Measurements from ENCODE around the gene CXCL9. TPM values are rescaled to one million over a fixed set of nuclear protein-coding genes. Genes with fewer than 3 reads are reported as not detected.

Gene CXCL9
- total RNA-seq, 3 donors from 2014 or later, result 0.75 to 4.9 (median 1.3) TPM

GRCh38 chr4:75989846-75990528 lies 17.3 kb downstream of the CXCL9 start:
- no peaks in the 10 kb centered on the region for H3K9me3 ChIP-seq
- no peak for TF ChIP-seq CTCF (IDR thresholded peaks at IDR 0.05)
- no peak for DNase-seq
- peak overlapping the region; percentile 87 for H3K4me3 ChIP-seq
- intact Hi-C loops (cut with DNase I, micrococcal nuclease), result no loop called here
- H3K36me3 ChIP-seq (ENCODE audit: low read depth), result no peaks in the 10 kb centered on the region
- peak; percentile 19 for ATAC-seq
- H3K4me1 ChIP-seq (ENCODE audit: low read depth), result peaks cover 13% of the 10 kb centered on the region

DNA sequence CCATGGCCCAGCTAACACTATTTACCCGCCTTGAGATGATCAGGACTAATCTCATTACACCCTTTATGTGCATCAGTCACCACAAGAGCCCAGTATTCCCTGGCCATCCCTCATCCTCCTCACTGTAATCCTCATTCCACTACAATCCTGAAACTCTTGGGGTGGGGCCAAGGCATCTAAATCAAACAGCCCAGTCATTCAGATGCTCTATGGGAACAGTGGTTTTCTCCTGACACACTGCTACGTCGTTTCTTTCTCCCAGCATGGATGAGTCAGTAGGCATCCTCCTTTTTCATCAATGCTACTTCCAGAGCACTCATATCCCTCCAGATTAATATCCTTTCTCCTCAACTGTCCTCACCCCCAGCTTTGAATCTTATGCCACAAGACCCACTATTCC lies 22.2 kb downstream of the CXCL9 start:
- Histone ChIP-seq H3K4me3 (no peak overlapping the region), H3K36me3 (ENCODE audit: low read depth) (no peaks in the 10 kb centered on the region), H3K9me3 (no peaks in the 10 kb centered on the region), H3K4me1 (ENCODE audit: low read depth) (peaks cover 13% of the 10 kb centered on the region)
- DNase-seq, result no peak
- no peak for TF ChIP-seq CTCF (IDR thresholded peaks at IDR 0.05)
- intact Hi-C loops (cut with DNase I, micrococcal nuclease), result no loop called here
- ATAC-seq, result no peak

DNA sequence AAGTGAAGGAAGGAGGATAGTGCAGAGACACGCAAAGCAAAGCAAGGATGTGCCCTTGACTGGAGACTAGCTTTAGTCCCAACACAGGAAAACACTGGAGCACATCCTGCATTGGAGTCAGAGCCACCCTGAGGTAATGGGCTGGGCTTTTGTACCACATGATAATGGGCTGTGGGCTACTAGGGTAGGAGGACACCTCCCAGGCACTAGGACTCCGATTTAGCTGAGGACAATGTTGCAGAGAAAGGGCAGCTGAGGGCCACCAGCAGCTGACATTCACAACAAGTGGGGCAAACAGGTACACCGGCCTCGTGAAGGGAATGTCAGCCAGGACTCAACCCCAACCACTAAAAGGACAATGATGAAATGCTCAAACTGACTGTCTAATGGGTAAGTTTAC lies 26.7 kb downstream of the CXCL9 start:
- H3K4me3 ChIP-seq, result no peak overlapping the region
- intact Hi-C loops (cut with DNase I, micrococcal nuclease), result no loop called here
- ATAC-seq, result no peak
- no peak for TF ChIP-seq CTCF (IDR thresholded peaks at IDR 0.05)
- no peak for DNase-seq
- H3K4me1 ChIP-seq (ENCODE audit: low read depth), result no peaks in the 10 kb centered on the region
- no peaks in the 10 kb centered on the region for H3K36me3 ChIP-seq (ENCODE audit: low read depth)
- H3K9me3 ChIP-seq, result peaks cover 5% of the 10 kb centered on the region

- H3K4me3 ChIP-seq, result no peak overlapping the region
- peaks cover 5% of the 10 kb centered on the region for H3K9me3 ChIP-seq
- ATAC-seq (no peak), DNase-seq (no peak)
- H3K36me3 ChIP-seq (ENCODE audit: low read depth), result no peaks in the 10 kb centered on the region
- intact Hi-C loops (cut with DNase I, micrococcal nuclease), result no loop called here
- no peaks in the 10 kb centered on the region for H3K4me1 ChIP-seq (ENCODE audit: low read depth)
- no peak for TF ChIP-seq CTCF (IDR thresholded peaks at IDR 0.05)
These were observed 31.1 kb downstream of the CXCL9 start for GRCh38 chr4:75976177-75976576.

DNA sequence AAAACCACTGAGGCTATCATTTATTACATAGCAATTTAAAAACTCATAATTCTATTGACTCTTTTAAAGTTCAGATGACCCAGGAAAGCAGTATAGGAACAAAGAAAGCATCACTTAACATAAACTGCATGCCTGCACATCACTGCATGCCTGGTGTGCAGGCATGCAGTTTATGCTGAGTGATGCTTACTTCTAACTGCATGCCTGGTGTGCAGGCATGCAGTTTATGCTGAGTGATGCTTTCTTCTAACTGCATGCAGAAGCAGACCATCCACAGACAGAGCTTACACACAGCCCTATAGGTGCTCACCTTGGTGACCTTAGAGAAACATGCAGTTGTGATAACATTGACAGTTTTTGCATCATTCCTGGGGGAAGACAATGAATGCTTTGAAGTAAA lies 33.5 kb downstream of the CXCL9 start:
- ATAC-seq, result no peak
- Histone ChIP-seq H3K9me3 (peaks cover 5% of the 10 kb centered on the region), H3K4me1 (ENCODE audit: low read depth) (no peaks in the 10 kb centered on the region), H3K36me3 (ENCODE audit: low read depth) (no peaks in the 10 kb centered on the region), H3K4me3 (no peak overlapping the region)
- TF ChIP-seq CTCF (IDR thresholded peaks at IDR 0.05), result no peak
- DNase-seq, result no peak
- intact Hi-C loops (cut with DNase I, micrococcal nuclease), result no loop called here

- Histone ChIP-seq H3K9me3 (peaks cover 2% of the 10 kb centered on the region), H3K36me3 (ENCODE audit: low read depth) (peaks cover 12% of the 10 kb centered on the region), H3K4me1 (ENCODE audit: low read depth) (no peaks in the 10 kb centered on the region), H3K4me3 (no peak overlapping the region)
- TF ChIP-seq CTCF (IDR thresholded peaks at IDR 0.05), result no peak
- ATAC-seq (no peak), DNase-seq (no peak)
- intact Hi-C loops (cut with DNase I, micrococcal nuclease), result no loop called here
These were observed 39.2 kb downstream of the CXCL9 start for GRCh38 chr4:75968084-75968483.
